ENCODE data around the gene RSPO4. TPM values are rescaled to one million over a fixed set of nuclear protein-coding genes. Genes with fewer than 3 reads are reported as not detected.

RSPO4 gene
- total and polyA plus RNA-seq, 9 of the 15 experiments (the other 6 are each of a cell fraction or from before 2014, with no cell fraction given) = 0.04 to 0.34 TPM; not detected in 7

- TF ChIP-seq PHTF2 (CRISPR knock-in tag; IDR thresholded peaks at IDR 0.05) = no peak
- TF ChIP-seq LEF1 (IDR thresholded peaks at IDR 0.05) = no peak
- TF ChIP-seq, protein P1, sequence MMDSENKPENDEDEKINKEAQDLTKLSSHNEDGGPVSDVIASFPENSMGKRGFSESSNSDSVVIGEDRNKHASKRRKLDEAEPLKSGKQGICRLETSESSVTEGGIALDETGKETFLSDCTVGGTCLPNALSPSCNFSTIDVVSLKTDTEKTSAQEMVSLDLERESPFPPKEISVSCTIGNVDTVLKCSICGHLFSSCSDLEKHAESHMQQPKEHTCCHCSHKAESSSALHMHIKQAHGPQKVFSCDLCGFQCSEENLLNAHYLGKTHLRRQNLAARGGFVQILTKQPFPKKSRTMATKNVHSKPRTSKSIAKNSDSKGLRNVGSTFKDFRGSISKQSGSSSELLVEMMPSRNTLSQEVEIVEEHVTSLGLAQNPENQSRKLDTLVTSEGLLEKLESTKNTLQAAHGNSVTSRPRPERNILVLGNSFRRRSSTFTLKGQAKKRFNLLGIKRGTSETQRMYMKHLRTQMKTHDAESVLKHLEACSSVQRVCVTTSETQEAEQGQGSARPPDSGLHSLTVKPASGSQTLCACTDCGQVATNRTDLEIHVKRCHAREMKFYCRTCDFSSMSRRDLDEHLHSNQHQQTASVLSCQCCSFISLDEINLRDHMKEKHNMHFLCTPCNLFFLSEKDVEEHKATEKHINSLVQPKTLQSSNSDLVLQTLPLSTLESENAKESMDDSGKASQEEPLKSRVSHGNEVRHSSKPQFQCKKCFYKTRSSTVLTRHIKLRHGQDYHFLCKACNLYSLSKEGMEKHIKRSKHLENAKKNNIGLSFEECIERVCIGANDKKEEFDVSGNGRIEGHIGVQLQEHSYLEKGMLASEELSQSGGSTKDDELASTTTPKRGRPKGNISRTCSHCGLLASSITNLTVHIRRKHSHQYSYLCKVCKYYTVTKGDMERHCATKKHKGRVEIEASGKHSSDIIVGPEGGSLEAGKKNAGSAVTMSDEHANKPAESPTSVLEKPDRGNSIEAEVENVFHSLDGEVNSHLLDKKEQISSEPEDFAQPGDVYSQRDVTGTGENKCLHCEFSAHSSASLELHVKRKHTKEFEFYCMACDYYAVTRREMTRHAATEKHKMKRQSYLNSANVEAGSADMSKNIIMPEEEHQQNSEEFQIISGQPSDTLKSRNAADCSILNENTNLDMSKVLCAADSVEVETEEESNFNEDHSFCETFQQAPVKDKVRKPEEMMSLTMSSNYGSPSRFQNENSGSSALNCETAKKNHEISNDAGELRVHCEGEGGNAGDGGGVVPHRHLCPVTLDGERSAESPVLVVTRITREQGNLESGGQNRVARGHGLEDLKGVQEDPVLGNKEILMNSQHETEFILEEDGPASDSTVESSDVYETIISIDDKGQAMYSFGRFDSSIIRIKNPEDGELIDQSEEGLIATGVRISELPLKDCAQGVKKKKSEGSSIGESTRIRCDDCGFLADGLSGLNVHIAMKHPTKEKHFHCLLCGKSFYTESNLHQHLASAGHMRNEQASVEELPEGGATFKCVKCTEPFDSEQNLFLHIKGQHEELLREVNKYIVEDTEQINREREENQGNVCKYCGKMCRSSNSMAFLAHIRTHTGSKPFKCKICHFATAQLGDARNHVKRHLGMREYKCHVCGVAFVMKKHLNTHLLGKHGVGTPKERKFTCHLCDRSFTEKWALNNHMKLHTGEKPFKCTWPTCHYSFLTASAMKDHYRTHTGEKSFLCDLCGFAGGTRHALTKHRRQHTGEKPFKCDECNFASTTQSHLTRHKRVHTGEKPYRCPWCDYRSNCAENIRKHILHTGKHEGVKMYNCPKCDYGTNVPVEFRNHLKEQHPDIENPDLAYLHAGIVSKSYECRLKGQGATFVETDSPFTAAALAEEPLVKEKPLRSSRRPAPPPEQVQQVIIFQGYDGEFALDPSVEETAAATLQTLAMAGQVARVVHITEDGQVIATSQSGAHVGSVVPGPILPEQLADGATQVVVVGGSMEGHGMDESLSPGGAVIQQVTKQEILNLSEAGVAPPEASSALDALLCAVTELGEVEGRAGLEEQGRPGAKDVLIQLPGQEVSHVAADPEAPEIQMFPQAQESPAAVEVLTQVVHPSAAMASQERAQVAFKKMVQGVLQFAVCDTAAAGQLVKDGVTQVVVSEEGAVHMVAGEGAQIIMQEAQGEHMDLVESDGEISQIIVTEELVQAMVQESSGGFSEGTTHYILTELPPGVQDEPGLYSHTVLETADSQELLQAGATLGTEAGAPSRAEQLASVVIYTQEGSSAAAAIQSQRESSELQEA (IDR thresholded peaks at IDR 0.05; ENCODE audit: low read depth) = no peak
- no peak for TF ChIP-seq ZBTB5 (IDR thresholded peaks at IDR 0.05)
- no peak for TF ChIP-seq SNAPC5 (CRISPR knock-in tag; IDR thresholded peaks at IDR 0.05)
- no peak for TF ChIP-seq GTF2B (IDR thresholded peaks at IDR 0.05; ENCODE audit: extremely low read depth, insufficient read length)
- TF ChIP-seq, protein P2, sequence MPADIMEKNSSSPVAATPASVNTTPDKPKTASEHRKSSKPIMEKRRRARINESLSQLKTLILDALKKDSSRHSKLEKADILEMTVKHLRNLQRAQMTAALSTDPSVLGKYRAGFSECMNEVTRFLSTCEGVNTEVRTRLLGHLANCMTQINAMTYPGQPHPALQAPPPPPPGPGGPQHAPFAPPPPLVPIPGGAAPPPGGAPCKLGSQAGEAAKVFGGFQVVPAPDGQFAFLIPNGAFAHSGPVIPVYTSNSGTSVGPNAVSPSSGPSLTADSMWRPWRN (IDR thresholded peaks at IDR 0.05; ENCODE audit: low read depth) = no peak
- TF ChIP-seq FUS (optimal IDR thresholded peaks at IDR 0.05; ENCODE audit: low read depth, low read length) = no peak
- TF ChIP-seq, protein P3, sequence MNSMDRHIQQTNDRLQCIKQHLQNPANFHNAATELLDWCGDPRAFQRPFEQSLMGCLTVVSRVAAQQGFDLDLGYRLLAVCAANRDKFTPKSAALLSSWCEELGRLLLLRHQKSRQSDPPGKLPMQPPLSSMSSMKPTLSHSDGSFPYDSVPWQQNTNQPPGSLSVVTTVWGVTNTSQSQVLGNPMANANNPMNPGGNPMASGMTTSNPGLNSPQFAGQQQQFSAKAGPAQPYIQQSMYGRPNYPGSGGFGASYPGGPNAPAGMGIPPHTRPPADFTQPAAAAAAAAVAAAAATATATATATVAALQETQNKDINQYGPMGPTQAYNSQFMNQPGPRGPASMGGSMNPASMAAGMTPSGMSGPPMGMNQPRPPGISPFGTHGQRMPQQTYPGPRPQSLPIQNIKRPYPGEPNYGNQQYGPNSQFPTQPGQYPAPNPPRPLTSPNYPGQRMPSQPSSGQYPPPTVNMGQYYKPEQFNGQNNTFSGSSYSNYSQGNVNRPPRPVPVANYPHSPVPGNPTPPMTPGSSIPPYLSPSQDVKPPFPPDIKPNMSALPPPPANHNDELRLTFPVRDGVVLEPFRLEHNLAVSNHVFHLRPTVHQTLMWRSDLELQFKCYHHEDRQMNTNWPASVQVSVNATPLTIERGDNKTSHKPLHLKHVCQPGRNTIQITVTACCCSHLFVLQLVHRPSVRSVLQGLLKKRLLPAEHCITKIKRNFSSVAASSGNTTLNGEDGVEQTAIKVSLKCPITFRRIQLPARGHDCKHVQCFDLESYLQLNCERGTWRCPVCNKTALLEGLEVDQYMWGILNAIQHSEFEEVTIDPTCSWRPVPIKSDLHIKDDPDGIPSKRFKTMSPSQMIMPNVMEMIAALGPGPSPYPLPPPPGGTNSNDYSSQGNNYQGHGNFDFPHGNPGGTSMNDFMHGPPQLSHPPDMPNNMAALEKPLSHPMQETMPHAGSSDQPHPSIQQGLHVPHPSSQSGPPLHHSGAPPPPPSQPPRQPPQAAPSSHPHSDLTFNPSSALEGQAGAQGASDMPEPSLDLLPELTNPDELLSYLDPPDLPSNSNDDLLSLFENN (IDR thresholded peaks at IDR 0.05; ENCODE audit: low read depth in 2 of 2, low read length in 2 of 2) = no peak
- TF ChIP-seq NONO (IDR thresholded peaks at IDR 0.05; ENCODE audit: low read depth in 2 of 2, low read length in 1 of 2) = no peak
These were observed 34.0 kb downstream of the RSPO4 start (continued) for GRCh38 chr20:967796-968742.
